Adrenal gland (tissue), 12 donors: ENCODE data around the gene USP10. TPM values are rescaled to one million over a fixed set of nuclear protein-coding genes. Genes with fewer than 3 reads are reported as not detected.

Source experiments
- DNase-seq, 7 donors: peaks; one replicate each; pipeline ENCODE4 v3.0.0-alpha.2; 2019 to 2020
- H3K27ac ChIP-seq, 5 donors: fragments of 200-600 bp; sonication (generic) in 4 of 5; 1 replicate in 3 of 5; 2 replicates in 2 of 5; pipeline versions ENCODE4 v1.5.1 to v1.8.0; 2016 to 2020; ENCODE audit warnings: mild to moderate bottlenecking in 1 of 5
- H3K27me3 ChIP-seq: fragments of 200-600 bp; 2 replicates; pipeline ENCODE4 v1.8.0; 2021
- H3K36me3 ChIP-seq, 2 donors: fragments of 200-600 bp; replicated peaks in 1 of 2; 1 replicate in 1 of 2; 2 replicates in 1 of 2; pipeline versions ENCODE4 v1.5.1 to v1.8.0; 2018 to 2022
- H3K4me1 ChIP-seq, 2 donors: fragments of 200-600 bp; replicated peaks in 1 of 2; 1 replicate in 1 of 2; 2 replicates in 1 of 2; pipeline versions ENCODE4 v1.5.1 to v1.8.0; 2018 to 2021
- H3K4me3 ChIP-seq, 4 donors: fragments of 200-600 bp; sonication (generic) in 3 of 4; one replicate each; pipeline ENCODE4 v1.5.1; 2016 to 2018
- H3K9me3 ChIP-seq, 3 donors: fragments of 200-600 bp; sonication (generic) in 1 of 3; replicated peaks in 1 of 3; 1 replicate in 2 of 3; 2 replicates in 1 of 3; pipeline versions ENCODE4 v1.5.1 to v1.8.0; 2016 to 2021
- CTCF ChIP-seq, 6 experiments: fragments of 450-650 bp in 4 of 6; fragments of 200-600 bp in 2 of 6; sonication (generic) in 1 of 6; IDR thresholded peaks; 1 replicate in 5 of 6; 2 replicates in 1 of 6; pipeline versions ENCODE4 v1.5.1 to v1.8.0; 2016 to 2021; ENCODE audit warnings: antibody characterized with exemption in 6 of 6, mild to moderate bottlenecking in 2 of 6, moderate library complexity in 1 of 6
- POLR2A ChIP-seq, 2 donors: fragments of 450-650 bp; IDR thresholded peaks; one replicate each; pipeline ENCODE4 v1.6.1; 2017; ENCODE audit warnings: antibody characterized with exemption in 2 of 2, mild to moderate bottlenecking in 2 of 2, moderate library complexity in 1 of 2
- WGBS, 4 donors: extraction: QIAGEN DNeasy Blood & Tissue Kit in 2 of 4; methylation state at CpG; one replicate each; pipeline versions ENCODE4 v1.1.5 to v1.1.7; 2013 to 2017; 5-methylcytosine and 5-hydroxymethylcytosine counted together
- intact Hi-C, 2 donors: fragments of 100-400 bp; cut with DNase I; formaldehyde crosslinking; loops; one replicate each; pipeline versions ENCODE4 v1.14.1 to v1.15.0; 2022 to 2023
- polyA plus RNA-seq, 3 donors: library from polyadenylated mRNA; stranded (reverse); fragments of 200-250 nt in 2 of 3; fragments of 350-450 nt in 1 of 3; fragmentation: Illumina TruSeq in 1 of 3; extraction: RNeasy Lipid Tissue Mini Kit (QIAGEN cat#74804) in 1 of 3; gene quantifications; one replicate each; pipeline ENCODE4 v1.2.3, GENCODE V29; 2013 to 2014
- total RNA-seq, 9 donors: library from RNA; depleted of rRNA in 4 of 9; stranded (reverse); fragments of >200 nt in 4 of 9; fragments of 120-200 nt in 1 of 9; fragmentation: NEBNext Ultra II Directional in 1 of 9; extraction: Animal tissue kit (Norgen Biotek cat#: 25700) in 1 of 9; gene quantifications; one replicate each; pipeline versions ENCODE4 v1.1.0 to v1.2.4, GENCODE V29; 2013 to 2023
- donor health status: healthy with polysubstance abuse.
- donor health status: Bipolar disorder and iron deficiency.
- donor health status: DM: yes; HTN: yes; CAD: no.
- donor health status: DM: no; HTN: no; CAD: no.
- donor health status: DM: no; HTN: no; CAD: no.
- donor health status: DM: yes; HTN: yes; CAD: no.

The USP10 gene
- total and polyA plus RNA-seq, 12 donors, result 16.2 to 154 (median 60.4) TPM

- DNase-seq, result no peak
- WGBS, 4 donors, result 83 to 93% (median 92%) methylated on average over 2 of the region's 2 CpGs
- Histone ChIP-seq H3K4me3 (no peak overlapping the region), H3K9me3 (no peaks in the 10 kb centered on the region), H3K27me3 (no peaks in the 10 kb centered on the region), H3K36me3 (no peaks in the 10 kb centered on the region), H3K27ac (no peak overlapping the region), H3K4me1 (peaks cover 0 to 7% of the 10 kb centered on the region in 2 donors)
- intact Hi-C loops, result no loop called here
- no peak for TF ChIP-seq POLR2A (IDR thresholded peaks at IDR 0.05)
- no peak for TF ChIP-seq CTCF (IDR thresholded peaks at IDR 0.05)
Measured at GRCh38 chr16:84694980-84695379, 4.8 kb upstream of the USP10 start.

GRCh38 chr16:84699147-84699711 is 571 bp upstream of the USP10 start:
- WGBS, 4 donors, result 23 to 37% (median 28%) methylated on average over 21 to 29 of the region's 29 CpGs
- Histone ChIP-seq H3K27me3 (no peaks in the 10 kb centered on the region), H3K36me3 (no peaks in the 10 kb centered on the region), H3K4me3 (peak overlapping the region in 3 of 4 donors; percentile 38 to 100 (median 74)), H3K9me3 (no peaks in the 10 kb centered on the region), H3K4me1 (peaks cover 10 to 29% of the 10 kb centered on the region in 2 donors), H3K27ac (peak overlapping the region in 2 of 5 donors; percentile 84 to 88)
- intact Hi-C loops, result no loop called here
- DNase-seq, result peak in 4 of 7 donors; percentile 10 to 48 (median 22)
- TF ChIP-seq CTCF (IDR thresholded peaks at IDR 0.05) (no peak), POLR2A (IDR thresholded peaks at IDR 0.05) (no peak)

- Histone ChIP-seq H3K27ac (peak overlapping the region; percentile 16 to 88 (median 84)), H3K27me3 (no peaks in the 10 kb centered on the region), H3K9me3 (no peaks in the 10 kb centered on the region), H3K36me3 (no peaks in the 10 kb centered on the region), H3K4me3 (peak overlapping the region; percentile 65 to 100 (median 80)), H3K4me1 (peaks cover 11 to 35% of the 10 kb centered on the region in 2 donors)
- intact Hi-C loops, result no loop called here
- DNase-seq, result peak in 3 of 7 donors; percentile 18 to 37 (median 23)
- TF ChIP-seq CTCF (IDR thresholded peaks at IDR 0.05), result no peak
- TF ChIP-seq POLR2A (IDR thresholded peaks at IDR 0.05), result no peak
- 3 to 5% (median 4%) methylated on average over 21 to 28 of the region's 28 CpGs for WGBS, 4 donors
Measured at GRCh38 chr16:84700446-84701300, 873 bp downstream of the USP10 start.

- Histone ChIP-seq H3K4me3 (no peak overlapping the region), H3K27me3 (no peaks in the 10 kb centered on the region), H3K9me3 (no peaks in the 10 kb centered on the region), H3K27ac (no peak overlapping the region), H3K36me3 (no peaks in the 10 kb centered on the region), H3K4me1 (peaks cover 11 to 43% of the 10 kb centered on the region in 2 donors)
- intact Hi-C loops, result no loop called here
- TF ChIP-seq POLR2A (IDR thresholded peaks at IDR 0.05), result no peak
- TF ChIP-seq CTCF (IDR thresholded peaks at IDR 0.05), result no peak
- WGBS, 4 donors, result 93 to 95% (median 94%) methylated on average over 10 of the region's 10 CpGs
- no peak for DNase-seq
Measured at GRCh38 chr16:84703681-84704080, 3.9 kb downstream of the USP10 start.
